ENCODE results near the gene LAMC2.

Gene LAMC2

DNA sequence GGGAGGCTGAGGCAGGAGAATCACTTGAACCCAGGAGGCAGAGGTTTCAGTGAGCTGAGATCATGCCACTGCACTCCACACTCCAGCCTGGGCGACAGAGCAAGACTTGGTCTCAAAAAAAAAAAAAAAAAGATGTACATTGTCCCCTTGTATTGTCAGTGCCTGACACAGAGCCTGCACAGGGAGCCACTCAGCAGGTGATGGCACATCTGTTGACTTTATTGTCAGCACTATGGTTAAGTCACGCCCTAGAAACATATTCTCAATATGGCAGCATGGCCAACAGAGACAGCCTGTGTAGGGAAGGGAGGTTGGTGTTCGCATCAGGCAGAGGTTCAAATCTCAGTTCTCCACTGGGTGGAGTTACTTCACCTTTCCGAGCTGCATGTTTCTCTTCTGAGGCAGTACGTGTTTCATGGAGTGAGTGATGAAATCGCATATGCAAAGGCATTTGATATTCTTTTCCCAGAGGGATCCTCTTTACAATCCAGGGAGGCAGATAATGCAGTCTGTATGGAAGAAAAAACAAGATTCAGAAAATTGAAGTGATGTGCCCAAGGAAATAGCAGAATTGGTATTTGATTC, 20.6 kb downstream of the LAMC2 start:
- H3K9me3 ChIP-seq (ENCODE audit: control insufficient read depth, insufficient read depth, low read length): no peaks in the 10 kb centered on the region
- H3K27me3 ChIP-seq (ENCODE audit: control insufficient read depth, insufficient read depth, low read length): no peaks in the 10 kb centered on the region
- WGBS (ENCODE audit: insufficient coverage, insufficient read length): no CpG with 5 or more reads among the region's 6 CpGs
- no peak for DNase-seq (ENCODE audit: low read depth, low spot score)
- H3K4me3 ChIP-seq (ENCODE audit: low read length): no peak overlapping the region
- H3K27ac ChIP-seq (ENCODE audit: low read length): no peak overlapping the region
- H3K4me1 ChIP-seq (ENCODE audit: control insufficient read depth, insufficient read depth, low read length): 0 out of 2 replicates have a peak, but pooled peaks cover 1% of the 10 kb centered on the region
- no peaks in the 10 kb centered on the region for H3K36me3 ChIP-seq (ENCODE audit: control insufficient read depth, insufficient read depth, low read length)

- Histone ChIP-seq H3K27me3 (ENCODE audit: control insufficient read depth, insufficient read depth, low read length) (no peaks in the 10 kb centered on the region), H3K4me3 (ENCODE audit: low read length) (no peak overlapping the region), H3K36me3 (ENCODE audit: control insufficient read depth, insufficient read depth, low read length) (no peaks in the 10 kb centered on the region), H3K27ac (ENCODE audit: low read length) (no peak overlapping the region), H3K4me1 (ENCODE audit: control insufficient read depth, insufficient read depth, low read length) (0 out of 2 replicates have a peak, but pooled peaks cover 1% of the 10 kb centered on the region), H3K9me3 (ENCODE audit: control insufficient read depth, insufficient read depth, low read length) (no peaks in the 10 kb centered on the region)
- no peak for DNase-seq (ENCODE audit: low read depth, low spot score)
These were observed 23.6 kb downstream of the LAMC2 start for GRCh38 chr1:183209533-183210158.

DNA sequence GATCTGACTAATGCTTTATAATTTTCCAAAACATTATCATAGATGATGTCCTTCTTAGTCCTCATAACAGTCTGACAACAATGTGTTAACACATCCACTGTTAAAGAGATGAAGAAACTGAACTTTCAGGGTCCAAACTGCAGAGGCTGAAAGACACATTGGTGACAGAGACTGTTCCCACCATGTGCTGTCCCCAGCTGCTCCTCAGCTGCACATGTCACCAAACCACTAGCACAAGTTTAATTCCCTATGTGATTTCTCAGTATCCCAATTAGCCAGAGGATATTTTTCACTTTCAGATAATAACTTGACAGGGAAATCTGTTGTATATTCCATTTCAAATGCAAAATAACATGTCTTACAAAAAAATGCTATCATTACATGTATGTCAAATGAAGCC, 24.6 kb downstream of the LAMC2 start:
- no peaks in the 10 kb centered on the region for H3K27me3 ChIP-seq (ENCODE audit: control insufficient read depth, insufficient read depth, low read length)
- H3K4me1 ChIP-seq (ENCODE audit: control insufficient read depth, insufficient read depth, low read length): 0 out of 2 replicates have a peak, but pooled peaks cover 1% of the 10 kb centered on the region
- no peak overlapping the region for H3K27ac ChIP-seq (ENCODE audit: low read length)
- no peak overlapping the region for H3K4me3 ChIP-seq (ENCODE audit: low read length)
- no peak for DNase-seq (ENCODE audit: low read depth, low spot score)
- no peaks in the 10 kb centered on the region for H3K9me3 ChIP-seq (ENCODE audit: control insufficient read depth, insufficient read depth, low read length)
- no peaks in the 10 kb centered on the region for H3K36me3 ChIP-seq (ENCODE audit: control insufficient read depth, insufficient read depth, low read length)

GRCh38 chr1:183212870-183213269, 26.8 kb downstream of the LAMC2 start:
- Histone ChIP-seq H3K4me3 (ENCODE audit: low read length) (no peak overlapping the region), H3K4me1 (ENCODE audit: control insufficient read depth, insufficient read depth, low read length) (no peaks in the 10 kb centered on the region), H3K36me3 (ENCODE audit: control insufficient read depth, insufficient read depth, low read length) (no peaks in the 10 kb centered on the region), H3K27ac (ENCODE audit: low read length) (no peak overlapping the region), H3K27me3 (ENCODE audit: control insufficient read depth, insufficient read depth, low read length) (no peaks in the 10 kb centered on the region), H3K9me3 (ENCODE audit: control insufficient read depth, insufficient read depth, low read length) (no peaks in the 10 kb centered on the region)
- DNase-seq (ENCODE audit: low read depth, low spot score): no peak
- WGBS (ENCODE audit: insufficient coverage, insufficient read length): no CpG with 5 or more reads among the region's 1 CpG

DNA sequence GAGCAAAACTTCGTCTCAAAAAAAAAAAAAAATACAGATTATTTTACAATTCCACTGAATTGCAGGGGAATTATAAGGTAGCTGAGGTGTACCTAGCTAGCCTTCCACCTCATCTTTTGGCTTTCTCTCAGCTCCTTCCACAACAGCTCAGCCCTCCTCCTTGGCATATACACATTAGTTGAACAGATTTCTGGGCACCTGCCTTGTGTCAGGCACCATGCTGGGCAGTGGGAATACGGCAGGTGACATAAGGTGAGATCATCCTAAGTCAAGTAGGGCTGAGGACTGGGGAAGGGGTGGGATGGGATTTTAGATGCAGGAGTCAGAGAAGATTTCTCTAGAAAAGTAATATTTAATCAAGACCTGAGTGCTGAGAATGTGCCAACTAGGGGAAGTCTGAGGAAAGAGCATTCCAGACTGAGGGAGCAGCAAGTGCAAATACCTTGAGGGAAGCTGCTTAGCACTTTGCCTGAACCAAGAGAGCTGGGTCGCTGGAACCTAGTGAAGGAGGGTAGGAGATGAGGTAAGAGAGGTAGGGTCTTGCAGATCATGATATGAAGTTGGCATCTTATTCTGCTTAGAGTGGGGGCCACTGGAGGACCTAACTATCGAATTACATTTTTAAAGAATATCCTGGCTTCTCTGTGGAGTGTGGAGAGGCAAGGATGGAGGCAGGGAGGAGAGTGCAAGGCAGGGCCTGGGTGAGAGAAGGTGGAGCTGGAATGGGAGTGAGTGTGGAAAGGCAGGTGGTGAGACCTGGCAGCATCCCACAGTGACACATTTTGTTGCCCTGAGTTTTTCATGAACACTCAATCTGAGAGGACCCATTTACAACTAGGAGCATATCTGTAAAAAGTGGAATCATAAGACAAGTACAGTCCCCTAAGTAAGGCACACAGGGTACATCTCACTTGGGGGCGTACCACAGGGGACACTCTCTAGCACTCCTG, 28.2 kb downstream of the LAMC2 start:
- H3K27ac ChIP-seq (ENCODE audit: low read length): no peak overlapping the region
- no CpG with 5 or more reads among the region's 5 CpGs for WGBS (ENCODE audit: insufficient coverage, insufficient read length)

GRCh38 chr1:183215076-183215720, 29.1 kb downstream of the LAMC2 start:
- H3K27ac ChIP-seq (ENCODE audit: low read length): no peak overlapping the region
- no peaks in the 10 kb centered on the region for H3K9me3 ChIP-seq (ENCODE audit: control insufficient read depth, insufficient read depth, low read length)
- no peak for DNase-seq (ENCODE audit: low read depth, low spot score)
- no CpG with 5 or more reads among the region's 13 CpGs for WGBS (ENCODE audit: insufficient coverage, insufficient read length)
- H3K36me3 ChIP-seq (ENCODE audit: control insufficient read depth, insufficient read depth, low read length): no peaks in the 10 kb centered on the region
- no peak overlapping the region for H3K4me3 ChIP-seq (ENCODE audit: low read length)
- no peaks in the 10 kb centered on the region for H3K4me1 ChIP-seq (ENCODE audit: control insufficient read depth, insufficient read depth, low read length)
- no peaks in the 10 kb centered on the region for H3K27me3 ChIP-seq (ENCODE audit: control insufficient read depth, insufficient read depth, low read length)

More for the DNA sequence above, 28.2 kb downstream of the LAMC2 start:
- Histone ChIP-seq H3K9me3 (ENCODE audit: control insufficient read depth, insufficient read depth, low read length) (no peaks in the 10 kb centered on the region), H3K4me3 (ENCODE audit: low read length) (no peak overlapping the region), H3K36me3 (ENCODE audit: control insufficient read depth, insufficient read depth, low read length) (no peaks in the 10 kb centered on the region), H3K27me3 (ENCODE audit: control insufficient read depth, insufficient read depth, low read length) (no peaks in the 10 kb centered on the region), H3K4me1 (ENCODE audit: control insufficient read depth, insufficient read depth, low read length) (no peaks in the 10 kb centered on the region)
- no peak for DNase-seq (ENCODE audit: low read depth, low spot score)

DNA sequence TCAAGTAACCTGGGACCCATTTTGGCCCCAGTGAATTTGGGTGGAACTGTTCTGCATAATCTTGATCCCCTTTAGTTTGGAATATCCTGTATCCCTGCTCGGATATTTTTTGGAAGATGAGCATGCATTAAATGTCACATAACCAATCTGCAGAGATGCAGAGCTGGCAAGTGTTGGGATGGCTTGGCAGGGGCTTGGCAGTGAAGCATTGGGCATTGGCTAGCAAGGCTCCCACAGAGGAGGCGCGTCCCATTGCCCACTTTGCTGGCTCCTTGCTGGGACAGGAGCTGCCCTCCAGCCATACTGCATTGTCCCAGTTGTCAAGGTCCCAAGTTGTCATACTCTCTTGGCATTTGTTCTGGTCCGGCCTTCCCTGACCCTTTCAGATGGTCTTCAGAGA, 29.9 kb downstream of the LAMC2 start:
- Histone ChIP-seq H3K36me3 (ENCODE audit: control insufficient read depth, insufficient read depth, low read length) (no peaks in the 10 kb centered on the region), H3K4me1 (ENCODE audit: control insufficient read depth, insufficient read depth, low read length) (no peaks in the 10 kb centered on the region), H3K9me3 (ENCODE audit: control insufficient read depth, insufficient read depth, low read length) (no peaks in the 10 kb centered on the region), H3K27ac (ENCODE audit: low read length) (no peak overlapping the region), H3K4me3 (ENCODE audit: low read length) (no peak overlapping the region), H3K27me3 (ENCODE audit: control insufficient read depth, insufficient read depth, low read length) (no peaks in the 10 kb centered on the region)
- no CpG with 5 or more reads among the region's 4 CpGs for WGBS (ENCODE audit: insufficient coverage, insufficient read length)
- DNase-seq (ENCODE audit: low read depth, low spot score): no peak

DNA sequence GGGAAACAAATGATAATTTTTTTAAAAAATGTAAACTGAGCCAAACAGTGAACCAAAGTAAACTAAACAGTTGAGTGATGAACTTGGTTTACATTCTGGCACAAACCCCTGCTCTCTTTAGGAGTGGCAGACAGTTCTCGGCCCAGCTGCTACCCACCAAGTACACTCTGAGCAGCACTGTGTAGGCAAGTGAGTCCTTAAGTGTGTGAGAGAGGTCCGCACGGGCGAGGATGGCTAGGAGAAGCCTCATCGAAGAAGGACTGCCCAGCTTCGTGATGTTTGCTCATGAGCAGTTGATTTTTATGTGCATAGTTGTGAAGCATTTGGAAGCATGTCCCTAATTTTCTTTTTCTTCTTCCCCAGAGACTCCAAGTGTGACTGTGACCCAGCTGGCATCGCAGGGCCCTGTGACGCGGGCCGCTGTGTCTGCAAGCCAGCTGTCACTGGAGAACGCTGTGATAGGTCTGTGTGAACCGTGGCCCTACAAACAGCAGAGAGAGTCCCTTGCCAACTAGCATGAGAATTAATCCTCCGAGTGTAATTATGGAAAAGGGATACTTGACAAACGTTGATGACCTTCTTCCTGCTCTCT, 32.1 kb downstream of the LAMC2 start:
- no peak for DNase-seq (ENCODE audit: low read depth, low spot score)
- Histone ChIP-seq H3K27me3 (ENCODE audit: control insufficient read depth, insufficient read depth, low read length) (no peaks in the 10 kb centered on the region), H3K36me3 (ENCODE audit: control insufficient read depth, insufficient read depth, low read length) (no peaks in the 10 kb centered on the region), H3K27ac (ENCODE audit: low read length) (no peak overlapping the region), H3K9me3 (ENCODE audit: control insufficient read depth, insufficient read depth, low read length) (no peaks in the 10 kb centered on the region), H3K4me3 (ENCODE audit: low read length) (no peak overlapping the region), H3K4me1 (ENCODE audit: control insufficient read depth, insufficient read depth, low read length) (no peaks in the 10 kb centered on the region)
- no CpG with 5 or more reads among the region's 14 CpGs for WGBS (ENCODE audit: insufficient coverage, insufficient read length)

DNA sequence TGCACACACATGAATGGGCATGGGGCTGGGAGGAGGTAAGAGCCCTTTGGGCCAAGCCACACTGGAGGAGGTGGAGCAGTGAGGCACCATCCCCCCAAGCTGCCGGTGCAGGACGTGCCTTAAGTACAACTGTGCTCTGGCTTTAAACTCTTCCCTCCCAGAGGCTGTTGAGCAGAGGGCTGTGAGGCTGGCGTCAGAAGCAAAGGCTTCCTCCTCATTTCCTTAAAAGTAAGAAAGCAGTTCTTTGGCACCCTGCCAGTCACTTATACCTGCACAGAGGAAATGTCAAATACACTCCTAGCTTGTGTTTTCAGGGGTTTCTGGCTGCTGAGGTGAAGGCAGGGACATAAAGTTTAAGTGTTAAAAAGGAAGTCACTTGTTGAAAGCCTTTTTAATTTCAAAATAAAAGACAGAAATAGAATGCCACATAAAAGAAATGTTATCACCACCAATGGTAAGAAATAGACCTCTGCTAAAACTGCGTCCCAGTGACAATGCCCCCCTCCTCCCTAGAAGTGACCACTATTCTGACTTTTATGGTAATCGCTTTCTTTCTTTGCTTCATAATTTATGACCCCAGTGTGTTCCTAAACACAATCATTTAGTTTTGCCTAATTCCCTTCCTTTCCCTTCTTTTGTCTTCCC, 33.0 kb downstream of the LAMC2 start:
- H3K4me1 ChIP-seq (ENCODE audit: control insufficient read depth, insufficient read depth, low read length): no peaks in the 10 kb centered on the region
- no peaks in the 10 kb centered on the region for H3K27me3 ChIP-seq (ENCODE audit: control insufficient read depth, insufficient read depth, low read length)
- no peaks in the 10 kb centered on the region for H3K9me3 ChIP-seq (ENCODE audit: control insufficient read depth, insufficient read depth, low read length)
- no peak overlapping the region for H3K27ac ChIP-seq (ENCODE audit: low read length)
- H3K4me3 ChIP-seq (ENCODE audit: low read length): no peak overlapping the region
- no CpG with 5 or more reads among the region's 5 CpGs for WGBS (ENCODE audit: insufficient coverage, insufficient read length)
- DNase-seq (ENCODE audit: low read depth, low spot score): no peak
- H3K36me3 ChIP-seq (ENCODE audit: control insufficient read depth, insufficient read depth, low read length): no peaks in the 10 kb centered on the region

DNA sequence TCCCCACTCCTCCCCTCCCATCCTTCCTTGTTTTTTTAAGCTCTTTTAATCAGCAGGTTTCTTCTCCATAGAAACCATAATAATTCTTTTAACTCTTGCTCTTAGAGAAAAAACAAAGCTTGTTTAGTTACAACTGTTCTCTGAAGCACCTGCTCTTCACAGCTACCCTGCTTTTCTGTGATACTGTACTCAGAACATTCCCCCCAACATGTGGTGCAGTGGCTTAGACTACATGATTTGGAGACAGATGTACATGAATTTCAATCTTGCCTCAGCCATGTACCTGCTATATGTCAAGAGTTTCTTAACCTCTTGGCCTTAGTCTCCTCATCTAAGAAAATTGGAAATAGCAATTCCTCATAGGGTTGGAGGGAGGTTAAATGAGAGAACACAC, 33.5 kb downstream of the LAMC2 start:
- Histone ChIP-seq H3K36me3 (ENCODE audit: control insufficient read depth, insufficient read depth, low read length) (no peaks in the 10 kb centered on the region), H3K4me1 (ENCODE audit: control insufficient read depth, insufficient read depth, low read length) (no peaks in the 10 kb centered on the region), H3K9me3 (ENCODE audit: control insufficient read depth, insufficient read depth, low read length) (no peaks in the 10 kb centered on the region), H3K4me3 (ENCODE audit: low read length) (no peak overlapping the region), H3K27ac (ENCODE audit: low read length) (no peak overlapping the region), H3K27me3 (ENCODE audit: control insufficient read depth, insufficient read depth, low read length) (no peaks in the 10 kb centered on the region)
- no peak for DNase-seq (ENCODE audit: low read depth, low spot score)
